NCI-H748 (cell line): ENCODE measurements around the gene PTPRE.

Experiments used
- DNase-seq: peaks from one replicate; lab custom pipeline; 2025; ENCODE audit not compliant: unreplicated experiment; lab: John Stamatoyannopoulos, UW

Gene PTPRE

GRCh38 chr10:127907411-127908105, 655 bp downstream of the PTPRE start:
- DNase-seq, result no peak

- no peak for DNase-seq
These were observed 1.4 kb downstream of the PTPRE start for GRCh38 chr10:127908106-127908958.

- DNase-seq, result no peak
These were observed 2.0 kb downstream of the PTPRE start for GRCh38 chr10:127908959-127909267.

- no peak for DNase-seq
These were observed 3.0 kb downstream of the PTPRE start for GRCh38 chr10:127909716-127910463.

GRCh38 chr10:127910464-127910770, 3.5 kb downstream of the PTPRE start:
- no peak for DNase-seq

- DNase-seq, result no peak
These were observed 4.4 kb downstream of the PTPRE start for GRCh38 chr10:127911218-127911866.

- no peak for DNase-seq
These were observed 5.0 kb downstream of the PTPRE start for GRCh38 chr10:127911867-127912257.

- no peak for DNase-seq
These were observed 5.9 kb downstream of the PTPRE start for GRCh38 chr10:127912607-127913367.

- DNase-seq, result no peak
These were observed 6.5 kb downstream of the PTPRE start for GRCh38 chr10:127913368-127913759.

GRCh38 chr10:127915324-127915723, 8.4 kb downstream of the PTPRE start:
- no peak for DNase-seq

GRCh38 chr10:127916826-127917225, 9.9 kb downstream of the PTPRE start:
- DNase-seq, result no peak

GRCh38 chr10:127918572-127918971, 11.7 kb downstream of the PTPRE start:
- no peak for DNase-seq

GRCh38 chr10:127919418-127920271, 12.7 kb downstream of the PTPRE start:
- peak; percentile 35 for DNase-seq

- no peak for DNase-seq
These were observed 13.6 kb downstream of the PTPRE start for GRCh38 chr10:127920306-127921074.

- DNase-seq, result no peak
These were observed 14.3 kb downstream of the PTPRE start for GRCh38 chr10:127921075-127921752.

GRCh38 chr10:127921753-127922145, 14.8 kb downstream of the PTPRE start:
- no peak for DNase-seq

- no peak for DNase-seq
These were observed 15.3 kb downstream of the PTPRE start for GRCh38 chr10:127922206-127922605.

- no peak for DNase-seq
These were observed 15.9 kb downstream of the PTPRE start for GRCh38 chr10:127922675-127923366.
